Measurements from ENCODE around the gene JUN. TPM values are rescaled to one million over a fixed set of nuclear protein-coding genes. Genes with fewer than 3 reads are reported as not detected.

Gene JUN
- total and polyA plus RNA-seq, 4 donors, result 31.3 to 275 (median 108) TPM

DNA sequence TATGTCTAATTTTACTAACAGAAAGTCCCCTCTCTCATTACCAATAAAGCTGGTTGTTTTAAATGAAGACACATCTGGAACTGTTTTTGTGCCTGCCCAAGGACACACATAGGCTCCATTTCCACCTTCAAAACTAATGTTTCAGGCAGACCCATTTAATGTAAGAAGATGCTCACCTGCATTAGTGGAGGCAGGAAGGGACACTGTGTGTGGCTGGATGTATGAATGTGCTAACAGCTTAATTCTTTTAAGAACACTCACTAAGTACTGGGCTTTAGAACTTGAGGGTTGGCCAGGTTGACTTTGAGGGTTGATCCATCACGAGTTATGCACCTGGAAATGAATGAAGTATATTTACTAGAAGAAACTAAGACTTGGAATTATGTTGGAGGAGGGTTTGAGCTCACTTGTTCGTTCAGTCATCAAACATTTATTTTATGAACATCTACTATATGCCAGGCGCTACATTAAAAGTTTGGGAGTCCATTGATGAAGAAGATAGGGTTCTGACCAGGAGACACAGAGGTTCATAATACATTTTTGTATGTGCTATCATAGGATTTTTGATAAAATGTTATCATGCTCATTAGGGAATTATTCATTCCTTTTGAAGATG lies 5.4 kb downstream of the JUN start:
- DNase-seq, result no peak
- H3K36me3 ChIP-seq (ENCODE audit: control insufficient read depth in 1 of 2, insufficient read depth in 2 of 2, low read length in 1 of 2), result no peaks in the 10 kb centered on the region
- H3K27me3 ChIP-seq (ENCODE audit: control insufficient read depth in 1 of 2, insufficient read depth in 2 of 2, low read length in 1 of 2), result no peaks in the 10 kb centered on the region
- peak overlapping the region in 1 of 2 donors; percentile 17 for H3K27ac ChIP-seq (ENCODE audit: low read depth in 1 of 2, low read length in 2 of 2)
- WGBS, 2 donors, result 58 to 63% methylated on average over 3 of the region's 3 CpGs
- H3K9me3 ChIP-seq (ENCODE audit: control insufficient read depth, low read length), result no peaks in the 10 kb centered on the region
- intact Hi-C loops (cut with DNase I), result no loop called here
- ATAC-seq (ENCODE audit: low FRiP score), result no peak
- H3K4me3 ChIP-seq (ENCODE audit: low read length in 2 of 2), result no peak overlapping the region
- peaks cover 0 to 3% of the 10 kb centered on the region in 2 donors for H3K4me1 ChIP-seq (ENCODE audit: control insufficient read depth in 1 of 2, insufficient read depth in 2 of 2, low read length in 2 of 2)

DNA sequence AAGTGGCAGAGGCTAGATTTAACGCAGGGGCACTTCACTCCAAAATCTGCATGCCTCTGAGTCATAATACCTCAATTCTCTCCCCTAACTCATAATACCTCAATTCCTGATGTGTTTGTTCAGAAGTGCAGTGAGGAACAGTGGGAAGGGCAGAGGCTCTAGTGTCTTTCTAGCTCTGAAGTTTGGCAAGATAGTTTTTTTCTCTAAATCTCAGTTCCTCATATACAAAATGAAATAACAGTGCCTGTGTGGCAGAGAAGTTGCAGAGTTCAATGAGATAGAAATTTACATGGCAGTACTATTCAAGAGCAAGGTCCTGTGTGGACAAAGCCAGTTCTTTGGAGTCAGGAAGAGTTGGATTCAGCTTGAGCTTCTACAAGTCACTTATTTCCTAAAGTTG lies 9.8 kb downstream of the JUN start:
- no peak for ATAC-seq (ENCODE audit: low FRiP score)
- intact Hi-C loops (cut with DNase I), result no loop called here
- Histone ChIP-seq H3K27ac (ENCODE audit: low read depth in 1 of 2, low read length in 2 of 2) (peak overlapping the region; percentile 51 to 67), H3K36me3 (ENCODE audit: control insufficient read depth in 1 of 2, insufficient read depth in 2 of 2, low read length in 1 of 2) (no peaks in the 10 kb centered on the region), H3K9me3 (ENCODE audit: control insufficient read depth, low read length) (no peaks in the 10 kb centered on the region), H3K27me3 (ENCODE audit: control insufficient read depth in 1 of 2, insufficient read depth in 2 of 2, low read length in 1 of 2) (no peaks in the 10 kb centered on the region), H3K4me1 (ENCODE audit: control insufficient read depth in 1 of 2, insufficient read depth in 2 of 2, low read length in 2 of 2) (peaks cover 3% of the 10 kb centered on the region in 2 donors), H3K4me3 (ENCODE audit: low read length in 2 of 2) (no peak overlapping the region)
- WGBS, 2 donors, result 11 to 16% methylated on average over 1 of the region's 1 CpG
- DNase-seq, result no peak

DNA sequence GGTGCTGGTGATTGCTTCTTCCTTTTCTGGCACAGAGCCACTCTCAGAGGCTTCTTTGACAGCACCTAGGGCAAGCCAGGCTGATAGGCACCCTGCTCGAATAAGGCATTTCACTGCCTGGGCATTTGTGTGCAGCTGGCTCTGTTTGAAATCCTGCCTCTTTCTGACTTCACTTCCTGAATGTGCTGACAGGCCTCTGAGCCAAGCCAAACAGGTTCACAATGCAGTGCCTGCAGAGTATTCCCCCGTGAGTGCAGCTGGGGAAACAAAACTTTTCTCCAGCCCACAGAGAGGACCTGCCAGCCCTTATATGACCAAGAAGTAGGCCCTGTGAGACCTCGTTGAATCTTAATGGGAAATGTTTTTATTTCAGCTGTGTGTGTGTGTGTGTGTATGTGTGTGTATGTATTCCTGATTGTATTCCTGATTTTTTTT lies 10.4 kb downstream of the JUN start:
- Histone ChIP-seq H3K27me3 (ENCODE audit: control insufficient read depth in 1 of 2, insufficient read depth in 2 of 2, low read length in 1 of 2) (no peaks in the 10 kb centered on the region), H3K4me1 (ENCODE audit: control insufficient read depth in 1 of 2, insufficient read depth in 2 of 2, low read length in 2 of 2) (peaks cover 3% of the 10 kb centered on the region in 2 donors), H3K36me3 (ENCODE audit: control insufficient read depth in 1 of 2, insufficient read depth in 2 of 2, low read length in 1 of 2) (no peaks in the 10 kb centered on the region), H3K4me3 (ENCODE audit: low read length in 2 of 2) (no peak overlapping the region), H3K9me3 (ENCODE audit: control insufficient read depth, low read length) (no peaks in the 10 kb centered on the region), H3K27ac (ENCODE audit: low read depth in 1 of 2, low read length in 2 of 2) (peak overlapping the region; percentile 79 to 99)
- intact Hi-C loops (cut with DNase I), result no loop called here
- WGBS, 2 donors, result 0 to 1% methylated on average over 3 of the region's 3 CpGs
- peak; percentile 83 to 85 for DNase-seq
- ATAC-seq (ENCODE audit: low FRiP score), result peak; percentile 76

DNA sequence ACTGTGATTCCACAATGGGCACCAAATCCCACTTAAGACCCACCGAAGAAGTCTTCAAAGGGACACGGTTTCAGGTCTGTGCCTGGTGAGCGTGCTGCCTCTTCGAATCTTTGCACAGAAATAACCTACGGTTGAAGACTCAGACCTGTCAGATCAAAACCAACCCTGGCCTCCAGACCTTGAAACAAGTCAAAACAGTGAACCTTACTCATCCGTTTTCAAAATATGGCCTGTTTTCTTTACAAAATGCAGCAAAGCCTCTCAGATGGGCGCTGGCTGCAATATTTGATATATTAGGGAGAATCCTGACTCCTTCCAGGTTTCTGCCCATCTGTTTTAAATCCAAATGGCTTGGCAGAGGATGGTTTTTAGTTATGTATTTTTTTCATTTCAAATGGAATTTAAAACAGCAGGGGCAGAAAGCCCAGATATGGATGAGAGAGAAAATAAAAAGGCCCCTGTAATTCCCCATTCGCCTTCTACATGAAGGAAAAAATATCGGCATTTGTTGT lies 14.0 kb downstream of the JUN start:
- WGBS, 2 donors, result 42 to 46% methylated on average over 9 of the region's 9 CpGs
- peaks cover 2 to 3% of the 10 kb centered on the region in 2 donors for H3K4me1 ChIP-seq (ENCODE audit: control insufficient read depth in 1 of 2, insufficient read depth in 2 of 2, low read length in 2 of 2)
- H3K4me3 ChIP-seq (ENCODE audit: low read length in 2 of 2), result no peak overlapping the region
- H3K36me3 ChIP-seq (ENCODE audit: control insufficient read depth in 1 of 2, insufficient read depth in 2 of 2, low read length in 1 of 2), result no peaks in the 10 kb centered on the region
- H3K27me3 ChIP-seq (ENCODE audit: control insufficient read depth in 1 of 2, insufficient read depth in 2 of 2, low read length in 1 of 2), result no peaks in the 10 kb centered on the region
- DNase-seq, result no peak
- ATAC-seq (ENCODE audit: low FRiP score), result no peak
- H3K9me3 ChIP-seq (ENCODE audit: control insufficient read depth, low read length), result no peaks in the 10 kb centered on the region
- intact Hi-C loops (cut with DNase I), result loop anchor here (2.0 kb wide), 1 partner anchor 29 kb away; no protein-coding TSS in a partner anchor
- H3K27ac ChIP-seq (ENCODE audit: low read depth in 1 of 2, low read length in 2 of 2), result peak overlapping the region in 1 of 2 donors; percentile 20

DNA sequence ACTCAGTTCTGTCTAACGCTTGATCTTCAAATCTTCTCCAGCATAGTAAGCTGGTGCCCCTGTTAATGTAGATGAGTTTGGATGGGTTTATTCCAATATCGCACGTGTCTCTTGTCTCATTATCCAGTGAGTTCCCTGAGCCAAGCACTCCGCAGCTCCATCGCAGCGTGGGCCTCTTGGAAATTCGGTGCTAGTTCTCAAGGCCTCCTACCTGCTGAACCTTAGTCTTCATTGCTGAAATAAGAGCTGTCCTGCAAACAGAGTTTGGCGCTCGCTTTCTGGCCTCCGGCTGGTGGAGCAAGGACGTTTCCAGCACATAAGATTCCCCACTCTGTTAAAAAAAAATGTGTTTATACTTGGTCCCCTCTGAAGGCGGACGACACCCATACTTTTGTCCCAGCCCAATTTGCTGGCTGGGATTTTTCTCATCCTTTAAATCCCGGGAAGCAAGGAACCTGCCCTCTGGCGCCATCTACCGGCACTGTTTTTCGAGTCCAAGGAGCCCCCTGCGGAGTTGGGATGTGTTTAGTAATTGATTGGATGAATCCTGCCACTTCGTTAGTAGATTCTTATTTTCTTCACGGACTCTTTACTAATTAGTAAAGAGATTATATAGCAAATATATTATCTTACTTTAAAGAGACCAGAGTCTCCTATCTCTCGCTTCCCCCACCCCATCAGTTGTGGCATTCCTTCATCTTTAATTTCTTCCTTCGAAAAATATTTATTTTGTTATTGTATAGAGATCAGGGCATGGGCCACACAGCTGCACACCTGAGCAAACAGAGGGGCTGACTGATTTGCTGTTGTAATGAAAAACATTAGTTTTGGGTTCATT lies 14.7 kb downstream of the JUN start:
- no peaks in the 10 kb centered on the region for H3K27me3 ChIP-seq (ENCODE audit: control insufficient read depth in 1 of 2, insufficient read depth in 2 of 2, low read length in 1 of 2)
- no peaks in the 10 kb centered on the region for H3K9me3 ChIP-seq (ENCODE audit: control insufficient read depth, low read length)
- intact Hi-C loops (cut with DNase I), result loop anchor here (2.0 kb wide), 1 partner anchor 28 kb away; no protein-coding TSS in a partner anchor
- no peak overlapping the region for H3K4me3 ChIP-seq (ENCODE audit: low read length in 2 of 2)
- peak; percentile 79 to 95 for DNase-seq
- WGBS, 2 donors, result 32 to 34% methylated on average over 22 of the region's 22 CpGs
- ATAC-seq (ENCODE audit: low FRiP score), result peak; percentile 71
- H3K27ac ChIP-seq (ENCODE audit: low read depth in 1 of 2, low read length in 2 of 2), result no peak overlapping the region
- no peaks in the 10 kb centered on the region for H3K36me3 ChIP-seq (ENCODE audit: control insufficient read depth in 1 of 2, insufficient read depth in 2 of 2, low read length in 1 of 2)
- peaks cover 0 to 3% of the 10 kb centered on the region in 2 donors for H3K4me1 ChIP-seq (ENCODE audit: control insufficient read depth in 1 of 2, insufficient read depth in 2 of 2, low read length in 2 of 2)

DNA sequence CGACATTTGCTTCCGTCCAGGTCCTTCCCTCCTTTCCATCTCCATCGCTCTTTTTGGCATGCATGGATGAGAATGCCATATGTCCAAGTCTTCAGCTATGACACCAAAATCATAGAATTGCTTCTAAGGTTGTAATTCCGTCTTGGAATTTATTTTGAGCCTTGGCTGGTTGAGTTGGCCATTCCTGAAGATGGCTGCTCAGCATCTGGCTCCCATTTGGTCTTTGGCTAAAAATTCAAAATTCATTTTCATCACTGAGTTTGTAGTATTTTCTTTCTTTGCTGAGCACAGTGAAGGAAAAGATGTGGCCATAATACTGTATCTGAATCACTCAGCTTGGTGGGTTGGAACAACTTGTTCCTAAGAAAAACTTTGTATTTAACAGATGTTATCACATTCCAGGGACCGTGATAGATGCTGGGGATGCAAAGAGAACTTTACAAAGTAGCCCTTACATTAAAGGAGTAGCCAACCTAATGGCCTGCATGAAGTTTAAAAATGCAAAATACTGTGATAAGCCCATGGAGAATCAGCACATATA lies 15.6 kb downstream of the JUN start:
- Histone ChIP-seq H3K36me3 (ENCODE audit: control insufficient read depth in 1 of 2, insufficient read depth in 2 of 2, low read length in 1 of 2) (no peaks in the 10 kb centered on the region), H3K27me3 (ENCODE audit: control insufficient read depth in 1 of 2, insufficient read depth in 2 of 2, low read length in 1 of 2) (no peaks in the 10 kb centered on the region), H3K9me3 (ENCODE audit: control insufficient read depth, low read length) (no peaks in the 10 kb centered on the region), H3K4me3 (ENCODE audit: low read length in 2 of 2) (no peak overlapping the region), H3K4me1 (ENCODE audit: control insufficient read depth in 1 of 2, insufficient read depth in 2 of 2, low read length in 2 of 2) (peaks cover 0 to 2% of the 10 kb centered on the region in 2 donors), H3K27ac (ENCODE audit: low read depth in 1 of 2, low read length in 2 of 2) (no peak overlapping the region)
- intact Hi-C loops (cut with DNase I), result loop anchor here (2.0 kb wide), 1 partner anchor 27 kb away; no protein-coding TSS in a partner anchor
- DNase-seq (no peak), ATAC-seq (ENCODE audit: low FRiP score) (peak; percentile 17)
- 75 to 78% methylated on average over 5 of the region's 5 CpGs for WGBS, 2 donors

DNA sequence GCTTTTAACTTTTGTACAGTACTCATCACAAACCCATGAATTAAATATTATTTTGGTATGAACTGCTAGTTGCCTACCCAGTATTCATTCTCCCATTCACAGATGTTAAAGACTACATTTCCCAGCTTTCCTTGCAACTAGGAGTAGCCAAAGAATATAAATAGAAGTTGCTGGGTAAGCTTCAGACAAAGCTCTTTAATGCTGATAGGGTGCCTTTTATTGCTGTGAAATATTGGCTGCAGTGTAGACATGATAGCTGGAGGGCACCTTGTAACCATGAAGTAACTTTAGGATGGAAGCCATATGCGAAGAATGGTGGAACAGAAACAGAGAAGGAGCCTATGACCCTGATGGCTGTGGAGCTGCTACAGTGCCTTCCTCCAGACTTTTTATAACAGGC lies 16.7 kb downstream of the JUN start:
- Histone ChIP-seq H3K36me3 (ENCODE audit: control insufficient read depth in 1 of 2, insufficient read depth in 2 of 2, low read length in 1 of 2) (no peaks in the 10 kb centered on the region), H3K4me1 (ENCODE audit: control insufficient read depth in 1 of 2, insufficient read depth in 2 of 2, low read length in 2 of 2) (no peaks in the 10 kb centered on the region), H3K9me3 (ENCODE audit: control insufficient read depth, low read length) (no peaks in the 10 kb centered on the region), H3K27ac (ENCODE audit: low read depth in 1 of 2, low read length in 2 of 2) (no peak overlapping the region), H3K27me3 (ENCODE audit: control insufficient read depth in 1 of 2, insufficient read depth in 2 of 2, low read length in 1 of 2) (no peaks in the 10 kb centered on the region), H3K4me3 (ENCODE audit: low read length in 2 of 2) (no peak overlapping the region)
- DNase-seq, result no peak
- ATAC-seq (ENCODE audit: low FRiP score), result no peak
- intact Hi-C loops (cut with DNase I), result no loop called here
- WGBS, 2 donors, result 99 to 100% methylated on average over 1 of the region's 1 CpG

DNA sequence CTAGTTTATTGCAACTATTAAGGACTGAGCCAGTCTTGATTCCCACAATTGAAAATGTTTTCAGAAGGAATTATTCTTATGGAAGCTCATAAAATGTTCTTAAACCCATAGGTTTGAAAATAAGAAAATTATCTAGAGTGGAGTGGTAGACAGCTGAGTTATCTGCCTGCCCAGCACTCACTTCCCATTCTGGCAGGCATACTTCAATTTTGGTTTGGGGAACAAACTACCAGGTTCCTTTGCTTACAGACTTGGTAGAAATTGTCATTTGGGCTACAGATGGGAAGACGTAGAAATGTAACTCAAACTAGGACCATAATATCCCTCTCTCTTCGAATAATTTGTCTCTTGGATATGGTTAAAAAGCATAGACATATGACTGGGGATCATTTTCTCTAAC lies 18.4 kb downstream of the JUN start:
- intact Hi-C loops (cut with DNase I), result no loop called here
- Histone ChIP-seq H3K36me3 (ENCODE audit: control insufficient read depth in 1 of 2, insufficient read depth in 2 of 2, low read length in 1 of 2) (no peaks in the 10 kb centered on the region), H3K27ac (ENCODE audit: low read depth in 1 of 2, low read length in 2 of 2) (no peak overlapping the region), H3K4me1 (ENCODE audit: control insufficient read depth in 1 of 2, insufficient read depth in 2 of 2, low read length in 2 of 2) (no peaks in the 10 kb centered on the region), H3K4me3 (ENCODE audit: low read length in 2 of 2) (no peak overlapping the region), H3K27me3 (ENCODE audit: control insufficient read depth in 1 of 2, insufficient read depth in 2 of 2, low read length in 1 of 2) (no peaks in the 10 kb centered on the region), H3K9me3 (ENCODE audit: control insufficient read depth, low read length) (no peaks in the 10 kb centered on the region)
- DNase-seq, result no peak
- WGBS, 2 donors, result 91 to 93% methylated on average over 2 of the region's 2 CpGs
- ATAC-seq (ENCODE audit: low FRiP score), result no peak

Data from aorta (tissue), 5 donors.